NCI-H1092 (cell line): ENCODE results near the gene RMRP.

Experiments used
- DNase-seq: peaks from one replicate; lab custom pipeline; 2025; lab: John Stamatoyannopoulos, UW

Gene RMRP

GRCh38 chr9:35686222-35687203, 28.7 kb upstream of the RMRP start:
- no peak for DNase-seq

GRCh38 chr9:35685506-35685905, 27.7 kb upstream of the RMRP start:
- no peak for DNase-seq

- no peak for DNase-seq
Measured at GRCh38 chr9:35684921-35685320, 27.1 kb upstream of the RMRP start.

GRCh38 chr9:35683323-35683722, 25.5 kb upstream of the RMRP start:
- peak; percentile 62 for DNase-seq

- no peak for DNase-seq
Measured at GRCh38 chr9:35682520-35683315, 24.9 kb upstream of the RMRP start.

GRCh38 chr9:35682051-35682450, 24.2 kb upstream of the RMRP start:
- DNase-seq = no peak

GRCh38 chr9:35681341-35682002, 23.7 kb upstream of the RMRP start:
- DNase-seq = no peak

- DNase-seq = no peak
Measured at GRCh38 chr9:35680331-35681105, 22.7 kb upstream of the RMRP start.

GRCh38 chr9:35679766-35680330, 22.0 kb upstream of the RMRP start:
- DNase-seq = no peak

GRCh38 chr9:35679091-35679490, 21.3 kb upstream of the RMRP start:
- DNase-seq = no peak

- no peak for DNase-seq
Measured at GRCh38 chr9:35675732-35676392, 18.0 kb upstream of the RMRP start.

GRCh38 chr9:35675204-35675603, 17.4 kb upstream of the RMRP start:
- no peak for DNase-seq

- no peak for DNase-seq
Measured at GRCh38 chr9:35674025-35674361, 16.2 kb upstream of the RMRP start.

GRCh38 chr9:35673132-35674024, 15.6 kb upstream of the RMRP start, which contains the start of gene CA9:
Gene CA9, plus strand, starts transcription at chr9:35673928. Its CDS starts 32 bp downstream, at chr9:35673960.
- DNase-seq = peak; percentile 80

- DNase-seq = no peak
Measured at GRCh38 chr9:35669331-35670145, 11.7 kb upstream of the RMRP start.

GRCh38 chr9:35667939-35668338, 10.1 kb upstream of the RMRP start:
- no peak for DNase-seq

- DNase-seq = no peak
Measured at GRCh38 chr9:35666549-35666948, 8.7 kb upstream of the RMRP start.

GRCh38 chr9:35666045-35666444, 8.2 kb upstream of the RMRP start:
- DNase-seq = no peak

GRCh38 chr9:35665471-35665818, 7.6 kb upstream of the RMRP start:
- DNase-seq = no peak
